ENCODE data around the gene LRRK2.

GRCh38 chr12:40313928-40314327 lies 89.1 kb downstream of the LRRK2 start:
- TF ChIP-seq CTCF (conservative IDR thresholded peaks at IDR 0.05; ENCODE audit: low read depth, low read length) (no peak), EZH2 (IDR thresholded peaks at IDR 0.05; ENCODE audit: borderline replicate concordance, low read depth, low read length, poor library complexity, severe bottlenecking) (no peak)

All from A673 (cell line).